Measurements from ENCODE around the gene UQCR11.
"Not testable (repeated sequence)": the region's sequence is repeated elsewhere in the genome, so short reads cannot be mapped to it uniquely, and the experiment has no call there.

UQCR11 gene

DNA sequence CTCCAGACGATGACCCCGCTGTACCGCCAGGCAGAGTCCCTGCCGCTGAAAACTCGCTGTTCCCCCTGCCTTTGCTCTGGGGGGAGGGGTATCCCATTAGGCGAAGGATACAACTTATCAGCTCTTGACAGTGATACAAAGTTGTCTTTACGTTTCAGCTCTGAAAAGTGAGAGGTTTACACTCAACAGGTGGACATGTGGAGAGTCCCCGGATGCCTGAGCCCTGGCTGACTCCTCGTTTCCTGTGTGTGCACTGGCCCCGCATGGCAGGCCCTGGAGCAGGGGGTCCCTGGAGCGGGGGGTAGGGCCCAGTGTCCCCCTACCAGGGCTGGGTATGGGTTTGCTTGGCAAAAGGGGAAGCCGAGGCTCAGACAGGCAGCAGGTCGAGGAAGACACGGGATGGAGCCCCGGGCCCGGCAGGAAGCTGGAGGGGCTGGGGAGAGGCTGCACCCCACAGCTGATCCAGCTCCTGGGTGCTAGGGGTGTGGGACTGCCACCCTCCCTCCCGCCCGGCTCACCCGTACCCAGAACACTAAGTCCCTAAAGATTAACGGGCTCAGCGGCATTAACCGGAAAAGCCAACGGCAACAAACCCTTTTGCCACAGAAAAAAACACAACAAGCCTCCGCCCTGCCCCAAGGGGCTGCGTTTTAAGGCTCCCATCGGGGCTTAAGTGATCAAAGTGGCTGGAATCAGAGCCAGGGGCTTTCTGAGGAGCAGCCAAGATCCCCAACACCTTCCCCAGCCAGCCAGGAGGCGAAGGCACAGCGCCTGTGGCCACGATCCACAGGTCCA, 41.6 kb upstream of the UQCR11 start:
- no peak overlapping the region for H3K4me3 ChIP-seq (ENCODE audit: low read depth, low read length)
- no peak for DNase-seq (ENCODE audit: low read depth)
- TF ChIP-seq, protein P1, sequence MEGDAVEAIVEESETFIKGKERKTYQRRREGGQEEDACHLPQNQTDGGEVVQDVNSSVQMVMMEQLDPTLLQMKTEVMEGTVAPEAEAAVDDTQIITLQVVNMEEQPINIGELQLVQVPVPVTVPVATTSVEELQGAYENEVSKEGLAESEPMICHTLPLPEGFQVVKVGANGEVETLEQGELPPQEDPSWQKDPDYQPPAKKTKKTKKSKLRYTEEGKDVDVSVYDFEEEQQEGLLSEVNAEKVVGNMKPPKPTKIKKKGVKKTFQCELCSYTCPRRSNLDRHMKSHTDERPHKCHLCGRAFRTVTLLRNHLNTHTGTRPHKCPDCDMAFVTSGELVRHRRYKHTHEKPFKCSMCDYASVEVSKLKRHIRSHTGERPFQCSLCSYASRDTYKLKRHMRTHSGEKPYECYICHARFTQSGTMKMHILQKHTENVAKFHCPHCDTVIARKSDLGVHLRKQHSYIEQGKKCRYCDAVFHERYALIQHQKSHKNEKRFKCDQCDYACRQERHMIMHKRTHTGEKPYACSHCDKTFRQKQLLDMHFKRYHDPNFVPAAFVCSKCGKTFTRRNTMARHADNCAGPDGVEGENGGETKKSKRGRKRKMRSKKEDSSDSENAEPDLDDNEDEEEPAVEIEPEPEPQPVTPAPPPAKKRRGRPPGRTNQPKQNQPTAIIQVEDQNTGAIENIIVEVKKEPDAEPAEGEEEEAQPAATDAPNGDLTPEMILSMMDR (IDR thresholded peaks at IDR 0.05; ENCODE audit: low read depth, low read length, missing control alignments), result no peak
- in situ Hi-C loops (cut with HindIII; ENCODE audit: low sequenced_read_pairs), result no loop called here

DNA sequence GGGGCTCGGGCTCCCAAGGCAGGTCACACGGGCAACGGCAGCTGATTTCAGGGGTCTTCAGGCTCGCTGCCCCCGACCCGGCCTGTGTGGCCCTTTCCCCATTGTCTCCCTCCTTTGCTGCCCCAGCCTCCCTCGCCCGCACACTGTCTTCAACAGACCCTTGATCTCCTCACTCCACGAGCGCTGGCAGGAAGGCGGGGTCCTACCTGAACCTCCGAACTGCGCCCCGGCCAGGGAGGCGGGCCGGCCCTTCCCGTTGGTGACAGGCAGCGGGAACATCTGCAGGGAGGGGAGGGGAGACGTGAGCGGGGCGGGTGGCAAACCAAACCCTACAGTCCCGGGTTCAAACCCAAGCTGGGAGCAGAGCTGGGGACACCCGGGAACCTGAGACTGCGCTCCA, 40.9 kb upstream of the UQCR11 start:
- DNase-seq (ENCODE audit: low read depth), result no peak
- in situ Hi-C loops (cut with HindIII; ENCODE audit: low sequenced_read_pairs), result no loop called here
- no peak overlapping the region for H3K4me3 ChIP-seq (ENCODE audit: low read depth, low read length)
- TF ChIP-seq, protein P1 (IDR thresholded peaks at IDR 0.05; ENCODE audit: low read depth, low read length, missing control alignments), result no peak

DNA sequence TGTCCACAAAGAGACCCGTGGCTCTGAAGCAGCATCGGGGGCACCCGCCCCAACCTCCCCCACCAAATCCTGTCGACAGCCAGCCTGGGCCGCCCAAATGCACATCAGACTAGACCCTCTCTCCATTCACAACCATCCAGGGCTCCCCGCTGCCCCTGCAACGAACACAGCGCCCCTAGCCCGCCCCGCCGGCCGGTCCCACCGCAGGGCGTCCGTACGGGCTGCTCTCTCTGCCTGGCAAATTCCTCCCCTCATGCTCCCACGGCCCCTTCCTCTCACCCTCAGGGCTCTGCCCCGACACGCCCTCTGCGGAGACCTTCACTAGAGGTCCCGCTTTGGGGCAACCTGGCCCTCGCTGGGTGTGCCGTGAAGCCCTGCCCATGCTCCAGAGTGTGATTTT, 40.0 kb upstream of the UQCR11 start:
- TF ChIP-seq, protein P1 (IDR thresholded peaks at IDR 0.05; ENCODE audit: low read depth, low read length, missing control alignments), result no peak
- in situ Hi-C loops (cut with HindIII; ENCODE audit: low sequenced_read_pairs), result no loop called here

GRCh38 chr19:1644070-1644469, 38.8 kb upstream of the UQCR11 start:
- in situ Hi-C loops (cut with HindIII; ENCODE audit: low sequenced_read_pairs), result no loop called here
- TF ChIP-seq, protein P1 (IDR thresholded peaks at IDR 0.05; ENCODE audit: low read depth, low read length, missing control alignments), result no peak
- no peak overlapping the region for H3K4me3 ChIP-seq (ENCODE audit: low read depth, low read length)
- DNase-seq (ENCODE audit: low read depth), result no peak

More for the DNA sequence above, 40.0 kb upstream of the UQCR11 start:
- DNase-seq (ENCODE audit: low read depth), result no peak
- no peak overlapping the region for H3K4me3 ChIP-seq (ENCODE audit: low read depth, low read length)

- DNase-seq (ENCODE audit: low read depth); in situ Hi-C loops (cut with HindIII; ENCODE audit: low sequenced_read_pairs); H3K4me3 ChIP-seq (ENCODE audit: low read depth, low read length): not testable (repeated sequence)
Measured at GRCh38 chr19:1640893-1641448, 35.7 kb upstream of the UQCR11 start.

DNA sequence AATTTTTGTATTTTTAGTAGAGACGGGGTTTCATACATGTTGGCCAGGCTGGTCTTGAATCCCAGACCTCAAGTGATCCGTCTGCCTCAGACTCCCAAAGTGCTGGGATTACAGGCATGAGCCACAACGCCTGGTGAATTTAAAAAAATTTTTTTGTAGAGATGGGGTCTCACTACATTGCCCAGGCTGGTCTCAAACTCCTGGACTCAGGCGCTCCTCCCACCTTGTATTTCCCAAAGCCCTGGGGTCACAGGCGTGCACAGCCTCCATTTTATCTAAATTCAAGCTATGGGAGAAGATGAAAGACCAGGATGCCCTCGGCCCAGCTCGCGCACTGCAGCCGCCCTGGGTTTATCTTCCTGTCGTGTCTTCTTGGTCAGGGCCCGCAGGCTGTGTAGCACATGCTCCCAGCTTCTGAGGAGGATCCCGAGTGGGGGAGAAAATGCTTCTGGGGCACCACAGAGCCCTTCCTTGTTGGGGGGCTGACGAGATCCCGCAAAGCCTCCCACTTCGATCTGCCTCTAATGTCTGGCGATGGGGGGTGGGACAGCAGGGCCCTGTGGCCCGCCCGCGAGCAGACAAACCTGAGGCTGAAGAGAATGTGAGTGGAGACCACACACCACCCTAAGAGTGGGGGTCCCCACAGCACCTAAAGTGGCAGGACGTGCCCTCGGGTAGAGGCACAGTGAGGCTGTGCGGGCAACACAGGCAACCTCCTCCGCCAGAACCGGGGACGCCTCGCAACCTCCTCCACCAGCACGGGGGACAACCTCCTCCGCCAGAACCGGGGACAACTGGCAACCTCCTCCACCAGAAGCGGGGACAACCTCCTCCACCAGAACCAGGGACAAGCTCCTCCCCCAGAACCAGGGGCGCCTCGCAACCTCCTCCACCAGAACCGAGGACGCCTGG, 31.3 kb upstream of the UQCR11 start:
- no peak overlapping the region for H3K4me3 ChIP-seq (ENCODE audit: low read depth, low read length)

More for the DNA sequence above, 31.3 kb upstream of the UQCR11 start:
- TF ChIP-seq, protein P1 (IDR thresholded peaks at IDR 0.05; ENCODE audit: low read depth, low read length, missing control alignments), result no peak
- no peak for DNase-seq (ENCODE audit: low read depth)
- in situ Hi-C loops (cut with HindIII; ENCODE audit: low sequenced_read_pairs), result no loop called here
